ENCODE measurements around the gene WDR73.

The WDR73 gene

DNA sequence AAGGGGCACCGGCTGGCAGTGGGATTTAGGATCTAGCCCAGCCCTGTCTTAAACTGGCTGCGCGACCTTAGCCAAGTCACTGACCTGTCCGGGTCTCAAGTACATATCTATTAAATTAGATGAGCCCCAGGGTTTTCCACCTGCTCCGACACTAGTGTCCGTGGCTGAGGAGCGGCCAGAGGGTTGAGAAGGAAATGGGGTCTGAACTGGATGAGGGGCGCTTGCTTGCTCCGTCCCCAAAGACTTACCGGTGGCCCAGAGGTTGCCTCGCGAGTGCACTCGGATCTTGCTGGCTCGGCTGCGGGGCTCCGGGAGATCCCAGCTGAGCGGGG lies 3.6 kb upstream of the WDR73 start:
- Histone ChIP-seq H3K27me3 (ENCODE audit: insufficient read depth, poor library complexity, severe bottlenecking) (no peaks in the 10 kb centered on the region), H3K27ac (replicated peaks) (no peak overlapping the region; the same call in 1 of the 2 replicates), H3K4me3 (replicated peaks; ENCODE audit: insufficient read depth, low read length) (peak overlapping the region; percentile 53)
- TF ChIP-seq, protein P1, sequence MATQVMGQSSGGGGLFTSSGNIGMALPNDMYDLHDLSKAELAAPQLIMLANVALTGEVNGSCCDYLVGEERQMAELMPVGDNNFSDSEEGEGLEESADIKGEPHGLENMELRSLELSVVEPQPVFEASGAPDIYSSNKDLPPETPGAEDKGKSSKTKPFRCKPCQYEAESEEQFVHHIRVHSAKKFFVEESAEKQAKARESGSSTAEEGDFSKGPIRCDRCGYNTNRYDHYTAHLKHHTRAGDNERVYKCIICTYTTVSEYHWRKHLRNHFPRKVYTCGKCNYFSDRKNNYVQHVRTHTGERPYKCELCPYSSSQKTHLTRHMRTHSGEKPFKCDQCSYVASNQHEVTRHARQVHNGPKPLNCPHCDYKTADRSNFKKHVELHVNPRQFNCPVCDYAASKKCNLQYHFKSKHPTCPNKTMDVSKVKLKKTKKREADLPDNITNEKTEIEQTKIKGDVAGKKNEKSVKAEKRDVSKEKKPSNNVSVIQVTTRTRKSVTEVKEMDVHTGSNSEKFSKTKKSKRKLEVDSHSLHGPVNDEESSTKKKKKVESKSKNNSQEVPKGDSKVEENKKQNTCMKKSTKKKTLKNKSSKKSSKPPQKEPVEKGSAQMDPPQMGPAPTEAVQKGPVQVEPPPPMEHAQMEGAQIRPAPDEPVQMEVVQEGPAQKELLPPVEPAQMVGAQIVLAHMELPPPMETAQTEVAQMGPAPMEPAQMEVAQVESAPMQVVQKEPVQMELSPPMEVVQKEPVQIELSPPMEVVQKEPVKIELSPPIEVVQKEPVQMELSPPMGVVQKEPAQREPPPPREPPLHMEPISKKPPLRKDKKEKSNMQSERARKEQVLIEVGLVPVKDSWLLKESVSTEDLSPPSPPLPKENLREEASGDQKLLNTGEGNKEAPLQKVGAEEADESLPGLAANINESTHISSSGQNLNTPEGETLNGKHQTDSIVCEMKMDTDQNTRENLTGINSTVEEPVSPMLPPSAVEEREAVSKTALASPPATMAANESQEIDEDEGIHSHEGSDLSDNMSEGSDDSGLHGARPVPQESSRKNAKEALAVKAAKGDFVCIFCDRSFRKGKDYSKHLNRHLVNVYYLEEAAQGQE (IDR thresholded peaks at IDR 0.05; ENCODE audit: insufficient replicate concordance, low read depth): no peak
- TF ChIP-seq GABPA (IDR thresholded peaks at IDR 0.05; ENCODE audit: low read depth): no peak
- no peak for TF ChIP-seq SPI1 (IDR thresholded peaks at IDR 0.05; ENCODE audit: borderline replicate concordance, low read depth)
- TF ChIP-seq, protein P2, sequence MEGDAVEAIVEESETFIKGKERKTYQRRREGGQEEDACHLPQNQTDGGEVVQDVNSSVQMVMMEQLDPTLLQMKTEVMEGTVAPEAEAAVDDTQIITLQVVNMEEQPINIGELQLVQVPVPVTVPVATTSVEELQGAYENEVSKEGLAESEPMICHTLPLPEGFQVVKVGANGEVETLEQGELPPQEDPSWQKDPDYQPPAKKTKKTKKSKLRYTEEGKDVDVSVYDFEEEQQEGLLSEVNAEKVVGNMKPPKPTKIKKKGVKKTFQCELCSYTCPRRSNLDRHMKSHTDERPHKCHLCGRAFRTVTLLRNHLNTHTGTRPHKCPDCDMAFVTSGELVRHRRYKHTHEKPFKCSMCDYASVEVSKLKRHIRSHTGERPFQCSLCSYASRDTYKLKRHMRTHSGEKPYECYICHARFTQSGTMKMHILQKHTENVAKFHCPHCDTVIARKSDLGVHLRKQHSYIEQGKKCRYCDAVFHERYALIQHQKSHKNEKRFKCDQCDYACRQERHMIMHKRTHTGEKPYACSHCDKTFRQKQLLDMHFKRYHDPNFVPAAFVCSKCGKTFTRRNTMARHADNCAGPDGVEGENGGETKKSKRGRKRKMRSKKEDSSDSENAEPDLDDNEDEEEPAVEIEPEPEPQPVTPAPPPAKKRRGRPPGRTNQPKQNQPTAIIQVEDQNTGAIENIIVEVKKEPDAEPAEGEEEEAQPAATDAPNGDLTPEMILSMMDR (IDR thresholded peaks at IDR 0.05; ENCODE audit: insufficient read depth, low read length): no peak
- no peak for TF ChIP-seq POLR2AphosphoS5 (IDR thresholded peaks at IDR 0.05; ENCODE audit: low read depth)
- no peak for DNase-seq (ENCODE audit: low read depth in 1 of 2, low spot score in 1 of 2)

DNA sequence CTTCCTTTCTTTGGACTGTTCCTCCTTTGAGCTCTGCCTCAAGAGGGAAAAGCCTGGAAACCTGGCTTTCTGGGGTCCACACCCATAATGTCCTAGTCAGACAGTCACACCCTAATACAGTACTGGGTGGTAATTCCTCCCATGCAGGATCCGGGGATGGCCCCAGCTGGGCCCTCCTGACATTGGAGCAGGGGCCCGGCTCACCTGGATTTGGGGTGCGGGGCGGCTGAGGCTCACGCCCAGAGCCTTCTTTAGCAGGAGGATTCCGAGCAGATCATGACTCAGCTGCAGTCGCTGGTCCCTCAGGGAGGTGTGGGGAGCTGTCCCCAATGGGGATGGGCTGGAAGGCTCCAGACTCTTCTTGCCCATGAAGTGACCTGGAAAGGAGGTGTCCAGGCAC lies 2.9 kb upstream of the WDR73 start:
- Histone ChIP-seq H3K4me3 (replicated peaks; ENCODE audit: insufficient read depth, low read length) (no peak overlapping the region), H3K27me3 (ENCODE audit: insufficient read depth, poor library complexity, severe bottlenecking) (no peaks in the 10 kb centered on the region), H3K27ac (replicated peaks) (no peak overlapping the region)
- TF ChIP-seq, protein P2 (IDR thresholded peaks at IDR 0.05; ENCODE audit: insufficient read depth, low read length): no peak
- TF ChIP-seq GABPA (IDR thresholded peaks at IDR 0.05; ENCODE audit: low read depth): no peak
- TF ChIP-seq POLR2AphosphoS5 (IDR thresholded peaks at IDR 0.05; ENCODE audit: low read depth): no peak
- no peak for TF ChIP-seq SPI1 (IDR thresholded peaks at IDR 0.05; ENCODE audit: borderline replicate concordance, low read depth)
- TF ChIP-seq, protein P1 (IDR thresholded peaks at IDR 0.05; ENCODE audit: insufficient replicate concordance, low read depth): no peak
- DNase-seq (ENCODE audit: low read depth in 1 of 2, low spot score in 1 of 2): no peak

DNA sequence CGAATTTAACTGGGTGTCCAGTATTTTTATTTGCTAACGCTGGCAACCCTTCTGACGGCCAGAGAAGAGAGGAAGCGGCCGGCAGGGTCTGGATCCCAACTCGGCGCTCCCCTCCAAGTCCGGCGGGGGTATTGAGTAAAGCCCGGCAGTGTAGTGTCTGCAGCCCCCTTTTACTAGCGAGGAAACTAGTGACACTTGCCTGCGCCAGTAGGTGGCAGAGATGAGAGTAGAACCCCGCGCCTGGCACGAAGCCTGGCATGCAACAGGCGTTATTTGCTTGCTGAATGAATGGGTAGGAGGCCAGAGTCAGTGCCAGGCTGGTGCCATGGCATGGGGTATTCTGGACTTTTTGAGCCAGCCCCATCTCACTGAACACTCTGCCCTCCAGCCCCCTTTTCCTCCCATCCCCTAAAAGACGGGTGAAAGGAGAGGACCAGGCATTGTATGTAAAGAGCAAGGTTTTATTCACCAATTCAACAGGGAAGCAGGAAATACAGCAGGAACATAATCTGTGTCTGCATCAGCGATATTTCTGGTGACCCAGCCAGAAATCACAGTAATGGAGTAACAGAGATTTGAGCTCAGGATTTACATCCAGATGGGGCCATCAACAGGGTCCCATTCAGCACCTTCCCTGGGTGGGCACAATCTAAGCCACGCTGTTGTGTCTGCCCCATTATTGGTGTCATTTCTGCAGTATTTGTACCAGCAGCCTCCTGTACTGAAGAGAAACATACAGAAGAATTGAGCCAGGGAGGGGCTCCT lies 788 bp upstream of the WDR73 start:
- H3K27me3 ChIP-seq (ENCODE audit: insufficient read depth, poor library complexity, severe bottlenecking): no peaks in the 10 kb centered on the region
- peak overlapping the region; percentile 92 for H3K27ac ChIP-seq (replicated peaks)
- DNase-seq (ENCODE audit: low read depth in 1 of 2, low spot score in 1 of 2): peak; percentile 64 to 88
- peak overlapping the region; percentile 85 for H3K4me3 ChIP-seq (replicated peaks; ENCODE audit: insufficient read depth, low read length)
- TF ChIP-seq, protein P2 (IDR thresholded peaks at IDR 0.05; ENCODE audit: insufficient read depth, low read length): peak; percentile 64
- TF ChIP-seq GABPA (IDR thresholded peaks at IDR 0.05; ENCODE audit: low read depth) (no peak), POLR2AphosphoS5 (IDR thresholded peaks at IDR 0.05; ENCODE audit: low read depth) (no peak), SPI1 (IDR thresholded peaks at IDR 0.05; ENCODE audit: borderline replicate concordance, low read depth) (no peak)
- TF ChIP-seq, protein P1 (IDR thresholded peaks at IDR 0.05; ENCODE audit: insufficient replicate concordance, low read depth): no peak
